ENCODE data around the gene OR1K1.

DNA sequence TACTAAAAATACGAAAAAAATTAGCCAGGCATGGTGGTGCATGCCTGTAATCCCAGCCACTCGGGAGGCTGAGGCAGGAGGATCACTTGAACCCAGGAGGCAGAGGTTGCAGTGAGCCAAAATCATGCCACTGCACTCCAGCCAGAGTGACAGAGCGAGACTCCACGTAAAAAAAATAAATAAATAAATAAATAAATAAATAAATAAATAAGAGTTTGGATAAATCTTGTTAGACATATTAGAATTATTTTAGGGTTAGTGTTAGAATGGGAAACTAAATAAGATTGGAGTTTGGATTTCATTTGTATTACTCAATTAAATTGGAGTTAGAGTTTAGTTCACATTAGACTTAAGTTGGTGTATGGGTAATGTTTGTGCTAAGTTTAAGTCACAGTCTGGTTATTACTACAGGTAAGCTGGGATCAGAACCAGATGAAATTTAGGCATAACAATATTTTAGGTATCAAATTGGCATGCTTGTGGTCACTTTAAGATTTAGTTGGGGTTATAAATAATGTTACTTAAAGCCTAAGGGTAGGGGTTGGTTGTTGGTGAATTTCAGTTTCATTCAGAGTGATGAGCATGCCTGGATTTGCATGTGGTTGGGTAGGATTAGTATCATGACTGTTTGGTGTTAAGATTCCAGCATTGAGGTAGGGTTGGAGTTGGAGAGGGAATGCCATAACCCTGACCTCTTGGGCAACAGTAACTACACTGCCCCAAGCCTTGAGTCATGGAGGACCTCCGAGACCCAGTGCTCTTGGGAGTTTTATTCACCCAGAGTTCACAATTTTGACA lies 7.9 kb upstream of the OR1K1 start:
- TF ChIP-seq, protein P1, sequence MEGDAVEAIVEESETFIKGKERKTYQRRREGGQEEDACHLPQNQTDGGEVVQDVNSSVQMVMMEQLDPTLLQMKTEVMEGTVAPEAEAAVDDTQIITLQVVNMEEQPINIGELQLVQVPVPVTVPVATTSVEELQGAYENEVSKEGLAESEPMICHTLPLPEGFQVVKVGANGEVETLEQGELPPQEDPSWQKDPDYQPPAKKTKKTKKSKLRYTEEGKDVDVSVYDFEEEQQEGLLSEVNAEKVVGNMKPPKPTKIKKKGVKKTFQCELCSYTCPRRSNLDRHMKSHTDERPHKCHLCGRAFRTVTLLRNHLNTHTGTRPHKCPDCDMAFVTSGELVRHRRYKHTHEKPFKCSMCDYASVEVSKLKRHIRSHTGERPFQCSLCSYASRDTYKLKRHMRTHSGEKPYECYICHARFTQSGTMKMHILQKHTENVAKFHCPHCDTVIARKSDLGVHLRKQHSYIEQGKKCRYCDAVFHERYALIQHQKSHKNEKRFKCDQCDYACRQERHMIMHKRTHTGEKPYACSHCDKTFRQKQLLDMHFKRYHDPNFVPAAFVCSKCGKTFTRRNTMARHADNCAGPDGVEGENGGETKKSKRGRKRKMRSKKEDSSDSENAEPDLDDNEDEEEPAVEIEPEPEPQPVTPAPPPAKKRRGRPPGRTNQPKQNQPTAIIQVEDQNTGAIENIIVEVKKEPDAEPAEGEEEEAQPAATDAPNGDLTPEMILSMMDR (IDR thresholded peaks at IDR 0.05): no peak
- TF ChIP-seq POLR2A (IDR thresholded peaks at IDR 0.05): no peak

All from heart left ventricle (tissue), 13 donors.